Smooth muscle cell (in vitro differentiated cells): ENCODE data around the gene KRTAP5-7. TPM values are rescaled to one million over a fixed set of nuclear protein-coding genes. Genes with fewer than 3 reads are reported as not detected.

Source experiments
- DNase-seq: peaks from one replicate; lab custom pipeline; 2025; ENCODE audit not compliant: unreplicated experiment; lab: John Stamatoyannopoulos, UW
- H2AFZ ChIP-seq: fragments of 200-600 bp; sonication (generic); 2 replicates; pipeline ENCODE4 v1.6.0; 2016; ENCODE audit warnings: antibody characterized with exemption, low read depth, mild to moderate bottlenecking
- H3F3A ChIP-seq: fragments of 200-600 bp; sonication (generic); 2 replicates; pipeline ENCODE4 v1.6.0; 2017; ENCODE audit warnings: antibody characterized with exemption, low read depth
- H3K27ac ChIP-seq: fragments of 200-600 bp; sonication (generic); 2 replicates; pipeline ENCODE4 v1.5.1; 2016; ENCODE audit warnings: low read depth, mild to moderate bottlenecking
- H3K27me3 ChIP-seq: fragments of 200-600 bp; sonication (generic); 2 replicates; pipeline ENCODE4 v1.6.1; 2016; ENCODE audit warnings: low read depth, mild to moderate bottlenecking
- H3K36me3 ChIP-seq: fragments of 200-600 bp; sonication (generic); 2 replicates; pipeline ENCODE4 v1.5.1; 2016; ENCODE audit warnings: low read depth
- H3K4me1 ChIP-seq: fragments of 200-600 bp; sonication (generic); 2 replicates; pipeline ENCODE4 v1.5.1; 2016; ENCODE audit warnings: low read depth
- H3K4me2 ChIP-seq: fragments of 200-600 bp; sonication (generic); 2 replicates; pipeline ENCODE4 v1.6.0; 2016; ENCODE audit warnings: mild to moderate bottlenecking
- H3K4me3 ChIP-seq: fragments of 200-600 bp; sonication (generic); 2 replicates; pipeline ENCODE4 v1.5.1; 2016; ENCODE audit warnings: mild to moderate bottlenecking
- H3K79me2 ChIP-seq: fragments of 200-600 bp; sonication (generic); 2 replicates; pipeline ENCODE4 v1.6.0; 2016; ENCODE audit warnings: low read depth, mild to moderate bottlenecking
- H3K9ac ChIP-seq: fragments of 200-600 bp; sonication (generic); 2 replicates; pipeline ENCODE4 v1.6.0; 2016; ENCODE audit warnings: low read depth
- H3K9me3 ChIP-seq: fragments of 200-600 bp; sonication (generic); replicated peaks from 2 replicates; pipeline ENCODE4 v1.5.1; 2016; ENCODE audit warnings: low read depth
- H4K20me1 ChIP-seq: fragments of 200-600 bp; sonication (generic); 2 replicates; pipeline ENCODE4 v1.6.0; 2016; ENCODE audit warnings: low read depth
- CTCF ChIP-seq: fragments of 200-600 bp; sonication (generic); IDR thresholded peaks from 2 replicates; pipeline ENCODE4 v1.5.1; 2017; ENCODE audit warnings: borderline replicate concordance, mild to moderate bottlenecking, antibody characterized with exemption; ENCODE audit not compliant: insufficient read depth, poor library complexity, severe bottlenecking
- WGBS: methylation state at CpG from one replicate; pipeline ENCODE4 v1.1.7; 2016; ENCODE audit warnings: low lambda C conversion rate; 5-methylcytosine and 5-hydroxymethylcytosine counted together
- polyA plus RNA-seq: library from polyadenylated mRNA; unstranded; fragments of >200 nt; fragmentation: Nextera tagmentation; extraction: Ambion mirVana; gene quantifications from 2 replicates; pipeline ENCODE4 v1.2.1, GENCODE V29; 2016
- total RNA-seq: library from RNA; depleted of rRNA; stranded (reverse); fragments of >200 nt; gene quantifications from 2 replicates; pipeline ENCODE4 v1.2.3, GENCODE V29; 2014

The KRTAP5-7 gene
- total and polyA plus RNA-seq, 2 experiments from 2014 or later, result not detected

GRCh38 chr11:71484248-71485062 is 42.6 kb upstream of the KRTAP5-7 start:
- Histone ChIP-seq H3K27me3 (no peaks in the 10 kb centered on the region), H3K4me1 (no peaks in the 10 kb centered on the region), H3K4me2 (no peak overlapping the region), H3K9ac (no peak overlapping the region), H2AFZ (no peak overlapping the region), H3K36me3 (no peaks in the 10 kb centered on the region), H3K9me3 (no peaks in the 10 kb centered on the region), H3K27ac (no peak overlapping the region), H3K79me2 (no peaks in the 10 kb centered on the region), H3K4me3 (no peak overlapping the region), H4K20me1 (no peaks in the 10 kb centered on the region), H3F3A (no peaks in the 10 kb centered on the region)
- WGBS, result 96% methylated on average over 23 of the region's 23 CpGs
- DNase-seq, result no peak
- TF ChIP-seq CTCF, result no peak

DNA sequence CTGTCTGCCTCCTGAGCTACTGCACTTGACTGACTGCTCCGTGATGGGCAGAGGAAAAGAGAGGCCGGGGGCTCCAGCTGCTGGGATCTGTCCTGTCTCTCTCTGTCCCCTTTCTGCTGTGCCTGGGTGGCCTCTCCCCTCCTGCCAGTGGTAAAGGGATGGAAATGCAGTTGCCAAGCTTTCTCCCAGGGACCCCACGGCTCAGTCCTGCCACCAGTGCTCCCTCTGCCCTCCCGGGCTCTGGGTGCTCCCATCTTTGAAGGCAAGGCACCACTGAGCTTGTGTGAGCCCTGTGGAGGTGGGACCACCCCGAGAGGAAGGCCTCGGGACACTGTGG is 42.0 kb upstream of the KRTAP5-7 start:
- H4K20me1 ChIP-seq, result no peaks in the 10 kb centered on the region
- no peaks in the 10 kb centered on the region for H3K79me2 ChIP-seq
- 94% methylated on average over 6 of the region's 6 CpGs for WGBS
- H3K4me3 ChIP-seq, result no peak overlapping the region
- no peaks in the 10 kb centered on the region for H3F3A ChIP-seq
- no peaks in the 10 kb centered on the region for H3K9me3 ChIP-seq
- no peaks in the 10 kb centered on the region for H3K27me3 ChIP-seq
- no peak overlapping the region for H3K27ac ChIP-seq
- H3K36me3 ChIP-seq, result no peaks in the 10 kb centered on the region
- H3K4me2 ChIP-seq, result no peak overlapping the region
- H3K4me1 ChIP-seq, result no peaks in the 10 kb centered on the region
- H3K9ac ChIP-seq, result no peak overlapping the region
- TF ChIP-seq CTCF, result no peak
- DNase-seq, result no peak
- no peak overlapping the region for H2AFZ ChIP-seq

DNA sequence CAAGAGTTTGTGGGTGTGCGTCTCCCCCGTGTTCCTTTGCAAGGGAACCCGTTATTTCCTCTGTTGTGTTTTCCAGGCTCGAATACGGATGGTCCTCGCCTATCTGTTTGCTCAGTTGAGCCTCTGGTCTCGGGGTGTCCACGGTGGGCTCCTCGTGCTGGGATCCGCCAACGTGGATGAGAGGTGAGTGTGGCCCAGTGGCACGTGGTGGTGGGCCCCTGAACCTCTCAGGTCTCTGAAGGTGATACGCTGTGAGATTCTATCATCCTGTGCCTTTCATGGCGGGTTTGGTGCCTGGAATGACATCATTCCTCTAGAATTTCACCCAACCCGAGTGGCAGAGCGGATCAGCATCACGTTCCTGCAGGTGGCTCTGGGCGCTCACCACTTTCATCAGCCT is 41.6 kb upstream of the KRTAP5-7 start:
- DNase-seq, result no peak
- H3K36me3 ChIP-seq, result no peaks in the 10 kb centered on the region
- 98% methylated on average over 18 of the region's 18 CpGs for WGBS

More for the DNA sequence above, 41.6 kb upstream of the KRTAP5-7 start:
- H4K20me1 ChIP-seq, result no peaks in the 10 kb centered on the region
- no peaks in the 10 kb centered on the region for H3K4me1 ChIP-seq
- no peaks in the 10 kb centered on the region for H3K79me2 ChIP-seq
- no peaks in the 10 kb centered on the region for H3F3A ChIP-seq
- no peak overlapping the region for H3K4me2 ChIP-seq
- H2AFZ ChIP-seq, result no peak overlapping the region
- no peak for TF ChIP-seq CTCF
- no peaks in the 10 kb centered on the region for H3K9me3 ChIP-seq
- H3K4me3 ChIP-seq, result no peak overlapping the region
- no peaks in the 10 kb centered on the region for H3K27me3 ChIP-seq
- no peak overlapping the region for H3K9ac ChIP-seq
- no peak overlapping the region for H3K27ac ChIP-seq
